K562 (cell line): Measurements from ENCODE around the gene VWDE.

Experiments
- ARID1B ChIP-seq: fragments of 450-650 bp; IDR thresholded peaks from 2 replicates; pipeline ENCODE4 v1.6.1; 2016; ENCODE audit warnings: antibody characterized with exemption, mild to moderate bottlenecking, inconsistent platforms
- BCL6 ChIP-seq: fragments of 250-450 bp; sonication (Bioruptor Pico); IDR thresholded peaks from 2 replicates; pipeline ENCODE4 v1.4.0; 2020
- BRF1 ChIP-seq: IDR thresholded peaks from 3 replicates; pipeline ENCODE4 v1.6.1; 2011; ENCODE audit warnings: borderline replicate concordance, mild to moderate bottlenecking; ENCODE audit not compliant: insufficient read length; ENCODE audit errors: extremely low read depth
- POLR2AphosphoS5 ChIP-seq: IDR thresholded peaks from 2 replicates; pipeline ENCODE4 v1.6.1; 2011; ENCODE audit warnings: mild to moderate bottlenecking, low read depth, low read length, moderate library complexity; ENCODE audit not compliant: control insufficient read depth, insufficient read depth
- REST ChIP-seq, 2 experiments: fragments of 450-650 bp; formaldehyde crosslinking in 1 of 2; IDR thresholded peaks; 2 replicates each; pipeline versions ENCODE4 v1.4.0 to v1.6.1; 2014 to 2020; ENCODE audit warnings: mild to moderate bottlenecking in 2 of 2, borderline replicate concordance in 1 of 2, low read depth in 1 of 2
- SNAPC5 ChIP-seq: fragments of 250-450 bp; sonication (Bioruptor Pico); IDR thresholded peaks from 2 replicates; pipeline ENCODE4 v1.8.0; 2021; ENCODE audit warnings: moderate library complexity, mild to moderate bottlenecking, inconsistent platforms
- TRIM24 ChIP-seq, 2 experiments: fragments of 450-650 bp; IDR thresholded peaks; 2 replicates each; pipeline ENCODE4 v1.6.1; 2016
- YBX1 ChIP-seq: fragments of 450-650 bp; IDR thresholded peaks from 2 replicates; pipeline ENCODE4 v1.7.1; 2016; ENCODE audit warnings: mild to moderate bottlenecking
- TF ChIP-seq, protein P1 (sequence below): fragments of 450-650 bp; conservative IDR thresholded peaks from 2 replicates; pipeline ENCODE4 v1.6.1; 2016; ENCODE audit warnings: missing genetic modification characterization, low read depth, mild to moderate bottlenecking, missing compliant biosample characterization, moderate library complexity
- TF ChIP-seq, protein P2 (sequence below): sonication (generic); formaldehyde crosslinking; IDR thresholded peaks from 2 replicates; pipeline ENCODE4 v1.8.1; 2023; ENCODE audit warnings: mild to moderate bottlenecking, missing genetic modification reagents

GRCh38 chr7:12320241-12320986 lies 83.3 kb downstream of the VWDE start:
- no peak for TF ChIP-seq YBX1
- no peak for TF ChIP-seq REST (IDR thresholded peaks at IDR 0.05; ENCODE audit: borderline replicate concordance)
- no peak for TF ChIP-seq REST (CRISPR knock-in tag; IDR thresholded peaks at IDR 0.05; ENCODE audit: low read depth)
- TF ChIP-seq, protein P1, sequence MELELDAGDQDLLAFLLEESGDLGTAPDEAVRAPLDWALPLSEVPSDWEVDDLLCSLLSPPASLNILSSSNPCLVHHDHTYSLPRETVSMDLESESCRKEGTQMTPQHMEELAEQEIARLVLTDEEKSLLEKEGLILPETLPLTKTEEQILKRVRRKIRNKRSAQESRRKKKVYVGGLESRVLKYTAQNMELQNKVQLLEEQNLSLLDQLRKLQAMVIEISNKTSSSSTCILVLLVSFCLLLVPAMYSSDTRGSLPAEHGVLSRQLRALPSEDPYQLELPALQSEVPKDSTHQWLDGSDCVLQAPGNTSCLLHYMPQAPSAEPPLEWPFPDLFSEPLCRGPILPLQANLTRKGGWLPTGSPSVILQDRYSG (tag), result no peak
- TF ChIP-seq, protein P2, sequence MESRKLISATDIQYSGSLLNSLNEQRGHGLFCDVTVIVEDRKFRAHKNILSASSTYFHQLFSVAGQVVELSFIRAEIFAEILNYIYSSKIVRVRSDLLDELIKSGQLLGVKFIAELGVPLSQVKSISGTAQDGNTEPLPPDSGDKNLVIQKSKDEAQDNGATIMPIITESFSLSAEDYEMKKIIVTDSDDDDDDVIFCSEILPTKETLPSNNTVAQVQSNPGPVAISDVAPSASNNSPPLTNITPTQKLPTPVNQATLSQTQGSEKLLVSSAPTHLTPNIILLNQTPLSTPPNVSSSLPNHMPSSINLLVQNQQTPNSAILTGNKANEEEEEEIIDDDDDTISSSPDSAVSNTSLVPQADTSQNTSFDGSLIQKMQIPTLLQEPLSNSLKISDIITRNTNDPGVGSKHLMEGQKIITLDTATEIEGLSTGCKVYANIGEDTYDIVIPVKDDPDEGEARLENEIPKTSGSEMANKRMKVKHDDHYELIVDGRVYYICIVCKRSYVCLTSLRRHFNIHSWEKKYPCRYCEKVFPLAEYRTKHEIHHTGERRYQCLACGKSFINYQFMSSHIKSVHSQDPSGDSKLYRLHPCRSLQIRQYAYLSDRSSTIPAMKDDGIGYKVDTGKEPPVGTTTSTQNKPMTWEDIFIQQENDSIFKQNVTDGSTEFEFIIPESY, result no peak
- no peak for TF ChIP-seq BRF1
- no peak for TF ChIP-seq ARID1B
- TF ChIP-seq TRIM24 (IDR thresholded peaks at IDR 0.05), result no peak
- TF ChIP-seq BCL6 (CRISPR knock-in tag), result no peak
- TF ChIP-seq POLR2AphosphoS5, result no peak
- no peak for TF ChIP-seq SNAPC5
